Erythroblast (primary cell): ENCODE results near the gene SLCO2A1.

Experiments used
- GATA1 ChIP-seq: IDR thresholded peaks from 2 replicates; pipeline ENCODE4 v1.6.1; 2011; ENCODE audit warnings: low read depth, mild to moderate bottlenecking, control low read depth, low read length, moderate library complexity
- POLR2A ChIP-seq: IDR thresholded peaks from 2 replicates; pipeline ENCODE4 v1.6.1; 2011; ENCODE audit warnings: mild to moderate bottlenecking, low read length

- no peak for TF ChIP-seq POLR2A
- TF ChIP-seq GATA1 = no peak
These were observed 65.9 kb downstream of the SLCO2A1 start for GRCh38 chr3:133963657-133964396.
